ENCODE measurements around the gene PDE3B. TPM values are rescaled to one million over a fixed set of nuclear protein-coding genes. Genes with fewer than 3 reads are reported as not detected.

The PDE3B gene
- total RNA-seq, 2 donors from 2014 or later, result 21.1 to 23.4 TPM

GRCh38 chr11:14886513-14886912 lies 242.9 kb downstream of the PDE3B start:
- H3K27me3 ChIP-seq (replicated peaks; ENCODE audit: insufficient read depth), result no peaks in the 10 kb centered on the region
- H3K36me3 ChIP-seq, result no peaks in the 10 kb centered on the region
- no peak for DNase-seq (ENCODE audit: low spot score)
- 21% methylated on average over 1 of the region's 1 CpG for WGBS
- TF ChIP-seq POLR2AphosphoS5 (IDR thresholded peaks at IDR 0.05), result no peak
- TF ChIP-seq POLR2A (IDR thresholded peaks at IDR 0.05), result no peak
- no peak for TF ChIP-seq CTCF (IDR thresholded peaks at IDR 0.05)
- H3K4me3 ChIP-seq, result no peak overlapping the region
- no peaks in the 10 kb centered on the region for H3K9me3 ChIP-seq
- H3K27ac ChIP-seq, result no peak overlapping the region
- H3K4me1 ChIP-seq (replicated peaks), result peaks cover 7% of the 10 kb centered on the region
- intact Hi-C loops (cut with DNase I), result no loop called here

GRCh38 chr11:14891143-14892035 lies 247.8 kb downstream of the PDE3B start:
- Histone ChIP-seq H3K9me3 (no peaks in the 10 kb centered on the region), H3K27me3 (replicated peaks; ENCODE audit: insufficient read depth) (no peaks in the 10 kb centered on the region), H3K4me1 (replicated peaks) (peaks cover 7% of the 10 kb centered on the region), H3K4me3 (peak overlapping the region; percentile 37 to 79), H3K27ac (peak overlapping the region; percentile 76 to 96), H3K36me3 (no peaks in the 10 kb centered on the region)
- peak; percentile 86 for DNase-seq (ENCODE audit: low spot score)
- peak; percentile 55 for TF ChIP-seq POLR2A (IDR thresholded peaks at IDR 0.05)
- TF ChIP-seq CTCF (IDR thresholded peaks at IDR 0.05), result peak in 2 of 4 experiments; percentile 4 to 11
- TF ChIP-seq POLR2AphosphoS5 (IDR thresholded peaks at IDR 0.05), result peak; percentile 87
- intact Hi-C loops (cut with DNase I), result loop anchor here (10.0 kb wide), 1 partner anchor 247 kb away; the partner anchor contains the start of gene PDE3B
- WGBS, result under 1% methylated on average over 52 of the region's 67 CpGs

GRCh38 chr11:14892036-14892556 lies 248.5 kb downstream of the PDE3B start, which contains the start of gene CYP2R1:
TSS of gene CYP2R1 (minus strand) at chr11:14892231. CDS start at chr11:14892205, 26 bp downstream.
- Histone ChIP-seq H3K9me3 (no peaks in the 10 kb centered on the region), H3K36me3 (no peaks in the 10 kb centered on the region), H3K4me1 (replicated peaks) (peaks cover 7% of the 10 kb centered on the region), H3K27me3 (replicated peaks; ENCODE audit: insufficient read depth) (no peaks in the 10 kb centered on the region), H3K4me3 (peak within 1 kb of the TSS; percentile 37 to 79), H3K27ac (peak within 1 kb of the TSS; percentile 76 to 96)
- TF ChIP-seq POLR2AphosphoS5 (IDR thresholded peaks at IDR 0.05), result peak; percentile 90
- peak; percentile 73 for TF ChIP-seq POLR2A (IDR thresholded peaks at IDR 0.05)
- TF ChIP-seq CTCF (IDR thresholded peaks at IDR 0.05), result no peak
- WGBS, result under 1% methylated on average over 24 of the region's 36 CpGs
- intact Hi-C loops (cut with DNase I), result loop anchor here (10.0 kb wide), 1 partner anchor 247 kb away; the partner anchor contains the start of gene PDE3B
- peak; percentile 97 for DNase-seq (ENCODE audit: low spot score)

GRCh38 chr11:14892577-14892976 lies 249.0 kb downstream of the PDE3B start:
- peak overlapping the region; percentile 37 to 79 for H3K4me3 ChIP-seq
- H3K9me3 ChIP-seq, result no peaks in the 10 kb centered on the region
- peak overlapping the region; percentile 76 to 96 for H3K27ac ChIP-seq
- H3K36me3 ChIP-seq, result no peaks in the 10 kb centered on the region
- DNase-seq (ENCODE audit: low spot score), result no peak
- no peaks in the 10 kb centered on the region for H3K27me3 ChIP-seq (replicated peaks; ENCODE audit: insufficient read depth)
- no peak for TF ChIP-seq POLR2A (IDR thresholded peaks at IDR 0.05)
- no peak for TF ChIP-seq CTCF (IDR thresholded peaks at IDR 0.05)
- TF ChIP-seq POLR2AphosphoS5 (IDR thresholded peaks at IDR 0.05), result no peak
- intact Hi-C loops (cut with DNase I), result loop anchor here (10.0 kb wide), 1 partner anchor 248 kb away; the partner anchor contains the start of gene PDE3B
- peaks cover 7% of the 10 kb centered on the region for H3K4me1 ChIP-seq (replicated peaks)
- WGBS, result 79% methylated on average over 2 of the region's 2 CpGs

Measured in prostate gland (tissue), 2 donors.